RWPE2 (cell line): ENCODE measurements around the gene HLA-DMB.
A peak's percentile ranks its signal among the peaks of the same experiment; 100 is the strongest.

Source experiments
- ATAC-seq: fragments of 200-7000 bp; cut with Tn5 transposase; 3 replicates; pipeline ENCODE4 v1.9.1; 2021; ENCODE audit warnings: low read depth
- DNase-seq: peaks from one replicate; pipeline ENCODE4 v3.0.0-alpha.2; 2020; ENCODE audit warnings: low spot score
- H3K27ac ChIP-seq: fragments of 450-650 bp; 2 replicates; pipeline ENCODE4 v1.5.1; 2017; ENCODE audit warnings: mild to moderate bottlenecking; ENCODE audit not compliant: poor library complexity, severe bottlenecking
- H3K27me3 ChIP-seq: fragments of 250-450 bp; sonication (Bioruptor Pico); 2 replicates; pipeline ENCODE4 v1.5.1; 2021; ENCODE audit warnings: mild to moderate bottlenecking, moderate library complexity; ENCODE audit not compliant: insufficient read depth, poor library complexity, severe bottlenecking
- H3K36me3 ChIP-seq: fragments of 250-450 bp; sonication (Bioruptor Pico); 2 replicates; pipeline ENCODE4 v1.5.1; 2020; ENCODE audit warnings: low read depth, mild to moderate bottlenecking, moderate library complexity
- H3K4me1 ChIP-seq: fragments of 250-450 bp; sonication (Bioruptor Pico); 2 replicates; pipeline ENCODE4 v1.5.1; 2021; ENCODE audit warnings: mild to moderate bottlenecking, moderate library complexity; ENCODE audit not compliant: insufficient read depth, poor library complexity, severe bottlenecking
- H3K4me3 ChIP-seq: fragments of 250-450 bp; sonication (Bioruptor Pico); 2 replicates; pipeline ENCODE4 v1.5.1; 2021; ENCODE audit warnings: mild to moderate bottlenecking, moderate library complexity; ENCODE audit not compliant: severe bottlenecking
- H3K9me3 ChIP-seq: fragments of 250-450 bp; sonication (Bioruptor Pico); 2 replicates; pipeline ENCODE4 v1.5.1; 2021; ENCODE audit warnings: mild to moderate bottlenecking, moderate library complexity; ENCODE audit not compliant: severe bottlenecking
- CTCF ChIP-seq: fragments of 450-650 bp; IDR thresholded peaks from one replicate; pipeline ENCODE4 v1.5.1; 2017; ENCODE audit warnings: mild to moderate bottlenecking, moderate library complexity; ENCODE audit not compliant: poor library complexity, severe bottlenecking

HLA-DMB gene

GRCh38 chr6:32969685-32970412 is 29.0 kb upstream of the HLA-DMB start:
- TF ChIP-seq CTCF, result no peak
- Histone ChIP-seq H3K4me3 (peak overlapping the region; percentile 54), H3K9me3 (no peaks in the 10 kb centered on the region), H3K36me3 (peaks cover 41% of the 10 kb centered on the region), H3K4me1 (no peaks in the 10 kb centered on the region), H3K27ac (peak overlapping the region; percentile 99), H3K27me3 (no peaks in the 10 kb centered on the region)
- ATAC-seq (peak; percentile 9), DNase-seq (peak; percentile 86)

GRCh38 chr6:32968867-32969684 is 28.2 kb upstream of the HLA-DMB start:
- DNase-seq (peak; percentile 90), ATAC-seq (peak; percentile 7)

GRCh38 chr6:32968093-32968866 is 27.5 kb upstream of the HLA-DMB start, which contains the start of gene BRD2:
TSS of gene BRD2 (plus strand) at chr6:32968594. CDS start at chr6:32972899, 4,305 bp downstream.
- Histone ChIP-seq H3K27ac (peak within 1 kb of the TSS; percentile 99), H3K36me3 (peaks cover 26% of the 10 kb centered on the region), H3K4me3 (peak within 1 kb of the TSS; percentile 54), H3K9me3 (no peaks in the 10 kb centered on the region), H3K4me1 (no peaks in the 10 kb centered on the region), H3K27me3 (no peaks in the 10 kb centered on the region)
- DNase-seq (peak; percentile 95), ATAC-seq (peak; percentile 28)
- no peak for TF ChIP-seq CTCF

More at GRCh38 chr6:32968867-32969684, 28.2 kb upstream of the HLA-DMB start:
- Histone ChIP-seq H3K27me3 (no peaks in the 10 kb centered on the region), H3K4me1 (no peaks in the 10 kb centered on the region), H3K36me3 (peaks cover 34% of the 10 kb centered on the region), H3K9me3 (no peaks in the 10 kb centered on the region), H3K27ac (peak overlapping the region; percentile 99), H3K4me3 (peak overlapping the region; percentile 54)
- no peak for TF ChIP-seq CTCF

- no peak for ATAC-seq
- no peaks in the 10 kb centered on the region for H3K9me3 ChIP-seq
- peak; percentile 76 for TF ChIP-seq CTCF
- H3K4me3 ChIP-seq, result peak overlapping the region; percentile 54
- H3K27ac ChIP-seq, result peak overlapping the region; percentile 99
- H3K4me1 ChIP-seq, result no peaks in the 10 kb centered on the region
- H3K36me3 ChIP-seq, result peaks cover 17% of the 10 kb centered on the region
- DNase-seq, result no peak
- H3K27me3 ChIP-seq, result no peaks in the 10 kb centered on the region
Measured at GRCh38 chr6:32967151-32968091, 26.6 kb upstream of the HLA-DMB start.
